Measurements from ENCODE around the gene CORO7.
A peak's percentile ranks its signal among the peaks of the same experiment; 100 is the strongest.

Gene CORO7

DNA sequence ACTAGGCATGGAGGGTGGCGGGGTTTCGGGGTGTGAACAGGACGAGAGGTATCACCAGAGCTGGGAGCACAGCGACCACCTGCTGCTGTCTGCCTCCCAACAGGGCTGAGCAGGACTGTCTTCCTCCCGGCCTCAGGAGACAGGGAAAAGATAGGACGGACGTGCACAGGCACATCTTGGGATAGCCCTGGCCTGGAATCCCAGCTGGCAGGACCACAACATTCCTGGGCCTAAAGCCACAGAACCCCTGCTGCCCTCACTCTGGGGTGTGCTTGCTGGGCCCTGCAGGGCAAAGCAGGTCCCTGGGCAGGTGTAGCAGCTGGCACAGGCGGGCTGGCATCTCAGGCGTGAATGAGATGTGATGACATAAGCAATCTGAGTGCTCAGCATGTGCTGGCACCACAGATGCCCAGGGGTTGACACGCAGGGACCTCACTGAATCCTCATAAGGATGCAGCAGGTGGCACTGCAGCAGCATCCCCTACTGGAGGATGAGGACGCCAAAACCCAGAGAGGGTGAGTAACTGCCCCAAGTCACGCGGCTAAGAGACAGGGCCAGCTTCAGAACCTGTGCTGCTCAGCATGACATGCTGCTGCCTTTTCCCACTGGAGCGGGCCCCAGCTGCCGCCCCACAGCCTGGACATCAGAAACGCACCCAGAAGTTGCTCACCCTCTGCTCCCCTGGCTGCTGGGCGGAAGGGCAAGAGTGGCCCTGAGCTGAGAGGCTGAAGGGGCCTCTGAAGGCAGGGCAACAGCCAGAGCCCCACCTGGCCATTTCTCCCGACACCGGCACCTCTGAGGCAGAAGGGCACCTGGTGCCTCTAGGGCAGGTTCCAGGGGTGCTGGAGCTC lies 7.1 kb downstream of the CORO7 start:
- peaks cover 6% of the 10 kb centered on the region for H3K4me1 ChIP-seq (ENCODE audit: insufficient read depth, low read length, severe bottlenecking)
- no peaks in the 10 kb centered on the region for H3K27me3 ChIP-seq (ENCODE audit: insufficient read depth, low read length)
- TF ChIP-seq, protein P1, sequence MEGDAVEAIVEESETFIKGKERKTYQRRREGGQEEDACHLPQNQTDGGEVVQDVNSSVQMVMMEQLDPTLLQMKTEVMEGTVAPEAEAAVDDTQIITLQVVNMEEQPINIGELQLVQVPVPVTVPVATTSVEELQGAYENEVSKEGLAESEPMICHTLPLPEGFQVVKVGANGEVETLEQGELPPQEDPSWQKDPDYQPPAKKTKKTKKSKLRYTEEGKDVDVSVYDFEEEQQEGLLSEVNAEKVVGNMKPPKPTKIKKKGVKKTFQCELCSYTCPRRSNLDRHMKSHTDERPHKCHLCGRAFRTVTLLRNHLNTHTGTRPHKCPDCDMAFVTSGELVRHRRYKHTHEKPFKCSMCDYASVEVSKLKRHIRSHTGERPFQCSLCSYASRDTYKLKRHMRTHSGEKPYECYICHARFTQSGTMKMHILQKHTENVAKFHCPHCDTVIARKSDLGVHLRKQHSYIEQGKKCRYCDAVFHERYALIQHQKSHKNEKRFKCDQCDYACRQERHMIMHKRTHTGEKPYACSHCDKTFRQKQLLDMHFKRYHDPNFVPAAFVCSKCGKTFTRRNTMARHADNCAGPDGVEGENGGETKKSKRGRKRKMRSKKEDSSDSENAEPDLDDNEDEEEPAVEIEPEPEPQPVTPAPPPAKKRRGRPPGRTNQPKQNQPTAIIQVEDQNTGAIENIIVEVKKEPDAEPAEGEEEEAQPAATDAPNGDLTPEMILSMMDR (IDR thresholded peaks at IDR 0.05; ENCODE audit: low read length): peak; percentile 25; the same call in 1 of the 2 replicates
- TF ChIP-seq EZH2 (IDR thresholded peaks at IDR 0.05; ENCODE audit: borderline replicate concordance, low read length): no peak
- no peaks in the 10 kb centered on the region for H3K9me3 ChIP-seq (ENCODE audit: low read length)
- no peaks in the 10 kb centered on the region for H3K9me2 ChIP-seq (ENCODE audit: low read depth, low read length)
- no peaks in the 10 kb centered on the region for H4K20me1 ChIP-seq (ENCODE audit: insufficient read depth, low read length)
- peaks cover 70% of the 10 kb centered on the region for H3K36me3 ChIP-seq (ENCODE audit: insufficient read depth, low read length)
- no peaks in the 10 kb centered on the region for H3K79me2 ChIP-seq (ENCODE audit: insufficient read depth, low read length)
- H2AFZ ChIP-seq (ENCODE audit: low read length): no peak overlapping the region
- H3F3A ChIP-seq (ENCODE audit: insufficient read depth, low read length): no peaks in the 10 kb centered on the region
- no peak overlapping the region for H3K9ac ChIP-seq (ENCODE audit: low read length)
- no peak overlapping the region for H3K27ac ChIP-seq (ENCODE audit: low read depth, low read length, poor library complexity, severe bottlenecking)
- H3K4me2 ChIP-seq (ENCODE audit: low read length): no peak overlapping the region
- H3K4me3 ChIP-seq (ENCODE audit: low read depth, low read length, poor library complexity, severe bottlenecking): no peak overlapping the region

DNA sequence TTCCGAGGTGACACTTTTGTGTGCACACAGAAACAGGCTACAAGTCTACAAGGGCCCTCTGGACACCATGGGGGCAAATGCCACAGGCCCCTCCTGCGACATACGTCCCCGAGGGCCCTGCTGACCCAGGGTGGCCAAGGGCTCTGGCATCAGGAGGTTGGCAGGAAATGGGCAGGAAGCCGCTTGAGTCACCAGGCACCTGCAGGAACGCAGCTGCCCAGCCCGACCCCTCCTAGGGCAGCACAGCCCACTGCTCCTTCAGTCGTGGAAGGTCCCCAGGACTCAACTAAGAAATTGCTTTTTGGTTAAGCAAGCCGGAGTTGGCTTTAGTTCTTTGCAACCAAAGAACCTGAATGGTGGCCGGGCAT lies 8.1 kb downstream of the CORO7 start:
- Histone ChIP-seq H3K9me2 (ENCODE audit: low read depth, low read length) (no peaks in the 10 kb centered on the region), H4K20me1 (ENCODE audit: insufficient read depth, low read length) (no peaks in the 10 kb centered on the region), H2AFZ (ENCODE audit: low read length) (no peak overlapping the region), H3K27me3 (ENCODE audit: insufficient read depth, low read length) (no peaks in the 10 kb centered on the region), H3K4me2 (ENCODE audit: low read length) (no peak overlapping the region), H3K27ac (ENCODE audit: low read depth, low read length, poor library complexity, severe bottlenecking) (no peak overlapping the region), H3K79me2 (ENCODE audit: insufficient read depth, low read length) (no peaks in the 10 kb centered on the region), H3K36me3 (ENCODE audit: insufficient read depth, low read length) (peaks cover 74% of the 10 kb centered on the region), H3K9ac (ENCODE audit: low read length) (no peak overlapping the region), H3K9me3 (ENCODE audit: low read length) (no peaks in the 10 kb centered on the region), H3K4me3 (ENCODE audit: low read depth, low read length, poor library complexity, severe bottlenecking) (no peak overlapping the region), H3K4me1 (ENCODE audit: insufficient read depth, low read length, severe bottlenecking) (no peaks in the 10 kb centered on the region), H3F3A (ENCODE audit: insufficient read depth, low read length) (no peaks in the 10 kb centered on the region)
- no peak for TF ChIP-seq EZH2 (IDR thresholded peaks at IDR 0.05; ENCODE audit: borderline replicate concordance, low read length)
- TF ChIP-seq, protein P1 (IDR thresholded peaks at IDR 0.05; ENCODE audit: low read length): no peak

DNA sequence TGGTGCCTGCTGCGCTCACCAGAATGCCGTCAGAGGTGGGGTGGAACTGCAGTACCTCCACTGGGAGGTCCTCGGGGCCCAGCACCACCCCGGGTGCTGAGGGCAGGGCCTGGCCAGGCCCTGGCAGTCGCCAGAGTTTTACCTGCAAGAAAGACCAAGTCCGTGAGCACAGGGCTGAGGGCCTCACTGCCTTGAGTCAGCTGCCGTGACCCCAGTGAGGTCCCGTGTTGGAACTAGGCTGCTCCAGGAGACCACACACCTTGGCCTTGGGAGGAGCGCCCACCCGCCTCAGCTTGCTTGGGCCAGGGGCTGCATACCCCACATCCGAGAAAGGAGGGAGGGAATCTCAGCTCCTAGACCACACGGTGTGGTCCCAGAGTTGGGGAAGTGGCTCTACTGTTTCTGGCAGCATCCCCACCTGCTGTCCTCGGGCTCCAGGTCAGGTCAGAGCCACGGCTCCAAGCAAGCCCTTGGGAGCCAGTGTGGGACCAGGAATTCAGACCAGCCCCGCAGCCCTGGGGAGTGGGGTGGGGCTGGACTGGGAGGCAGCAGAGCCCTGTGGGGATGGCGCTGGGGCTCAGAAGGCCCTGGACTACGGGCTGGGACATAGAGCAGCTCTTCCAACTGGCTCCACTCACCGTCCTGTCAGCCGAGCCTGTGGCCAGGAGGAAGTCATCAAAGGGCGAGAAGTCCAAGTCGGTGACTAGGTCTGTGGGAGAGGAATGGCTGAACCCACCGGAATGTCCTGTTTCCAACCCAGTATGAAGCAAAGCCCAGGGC lies 8.7 kb downstream of the CORO7 start:
- Histone ChIP-seq H3K36me3 (ENCODE audit: insufficient read depth, low read length) (peaks cover 68% of the 10 kb centered on the region), H3K4me3 (ENCODE audit: low read depth, low read length, poor library complexity, severe bottlenecking) (no peak overlapping the region), H3F3A (ENCODE audit: insufficient read depth, low read length) (no peaks in the 10 kb centered on the region), H3K27ac (ENCODE audit: low read depth, low read length, poor library complexity, severe bottlenecking) (no peak overlapping the region), H2AFZ (ENCODE audit: low read length) (no peak overlapping the region), H3K27me3 (ENCODE audit: insufficient read depth, low read length) (no peaks in the 10 kb centered on the region), H4K20me1 (ENCODE audit: insufficient read depth, low read length) (no peaks in the 10 kb centered on the region), H3K9me3 (ENCODE audit: low read length) (no peaks in the 10 kb centered on the region), H3K9ac (ENCODE audit: low read length) (no peak overlapping the region), H3K79me2 (ENCODE audit: insufficient read depth, low read length) (no peaks in the 10 kb centered on the region), H3K4me1 (ENCODE audit: insufficient read depth, low read length, severe bottlenecking) (peaks cover 1% of the 10 kb centered on the region), H3K4me2 (ENCODE audit: low read length) (no peak overlapping the region), H3K9me2 (ENCODE audit: low read depth, low read length) (no peaks in the 10 kb centered on the region)
- TF ChIP-seq, protein P1 (IDR thresholded peaks at IDR 0.05; ENCODE audit: low read length): no peak
- TF ChIP-seq EZH2 (IDR thresholded peaks at IDR 0.05; ENCODE audit: borderline replicate concordance, low read length): no peak
